Progenitor cell of endocrine pancreas (in vitro differentiated cells): ENCODE data around the gene PSMC3IP. TPM values are rescaled to one million over a fixed set of nuclear protein-coding genes. Genes with fewer than 3 reads are reported as not detected.

Experiments used
- DNase-seq: peaks from one replicate; pipeline ENCODE4 v3.0.0; 2021; ENCODE audit warnings: low spot score; ENCODE audit not compliant: unreplicated experiment
- H3K27ac Mint-ChIP-seq: 2 replicates; pipeline ENCODE4 v1.8.0; 2021; ENCODE audit warnings: mild to moderate bottlenecking, moderate library complexity, mixed read lengths
- H3K27me3 Mint-ChIP-seq: 2 replicates; pipeline ENCODE4 v1.8.0; 2021; ENCODE audit warnings: mixed read lengths
- H3K36me3 Mint-ChIP-seq: 2 replicates; pipeline ENCODE4 v1.8.0; 2022; ENCODE audit warnings: mixed read lengths; ENCODE audit not compliant: insufficient read depth
- H3K4me1 Mint-ChIP-seq: 2 replicates; pipeline ENCODE4 v1.8.0; 2021; ENCODE audit warnings: low read depth, mixed read lengths
- H3K4me3 Mint-ChIP-seq: 2 replicates; pipeline ENCODE4 v1.8.0; 2021; ENCODE audit warnings: low read depth, mild to moderate bottlenecking, moderate library complexity, mixed read lengths
- H3K9me3 Mint-ChIP-seq: 2 replicates; pipeline ENCODE4 v1.8.0; 2021; ENCODE audit warnings: low read depth, mixed read lengths
- CTCF ChIP-seq: fragments of 200-600 bp; sonication (generic); IDR thresholded peaks from one replicate; pipeline ENCODE4 v1.5.0; 2021; ENCODE audit warnings: antibody characterized with exemption, mild to moderate bottlenecking; ENCODE audit not compliant: unreplicated experiment
- total RNA-seq: library from RNA; stranded (reverse); gene quantifications from 2 replicates; pipeline ENCODE4 v1.2.1, GENCODE V29; 2021

The PSMC3IP gene
- total RNA-seq, 1 donor from 2014 or later = 19.6 TPM

GRCh38 chr17:42608305-42609181, 31.0 kb upstream of the PSMC3IP start:
- TF ChIP-seq CTCF = no peak
- peaks cover 22% of the 10 kb centered on the region for H3K4me1 Mint-ChIP-seq
- no peaks in the 10 kb centered on the region for H3K9me3 Mint-ChIP-seq
- H3K4me3 Mint-ChIP-seq = peak overlapping the region; percentile 97
- DNase-seq = no peak
- H3K27ac Mint-ChIP-seq = peak overlapping the region; percentile 97
- H3K36me3 Mint-ChIP-seq = peaks cover 5% of the 10 kb centered on the region
- no peaks in the 10 kb centered on the region for H3K27me3 Mint-ChIP-seq

- no peak for TF ChIP-seq CTCF
- H3K4me3 Mint-ChIP-seq = peak overlapping the region; percentile 97
These were observed 30.2 kb upstream of the PSMC3IP start for GRCh38 chr17:42607769-42608168.

GRCh38 chr17:42603318-42603717, 25.8 kb upstream of the PSMC3IP start:
- Mint-ChIP-seq H3K4me1 (peaks cover 15% of the 10 kb centered on the region), H3K9me3 (no peaks in the 10 kb centered on the region), H3K27me3 (no peaks in the 10 kb centered on the region), H3K4me3 (no peak overlapping the region), H3K36me3 (peaks cover 3% of the 10 kb centered on the region), H3K27ac (no peak overlapping the region)
- no peak for TF ChIP-seq CTCF
- DNase-seq = no peak

More at GRCh38 chr17:42607769-42608168, 30.2 kb upstream of the PSMC3IP start:
- Mint-ChIP-seq H3K4me1 (peaks cover 22% of the 10 kb centered on the region), H3K36me3 (peaks cover 4% of the 10 kb centered on the region), H3K9me3 (no peaks in the 10 kb centered on the region), H3K27ac (no peak overlapping the region), H3K27me3 (no peaks in the 10 kb centered on the region)
- no peak for DNase-seq

GRCh38 chr17:42598905-42599304, 21.4 kb upstream of the PSMC3IP start:
- H3K36me3 Mint-ChIP-seq = peaks cover 5% of the 10 kb centered on the region
- no peak for TF ChIP-seq CTCF
- H3K9me3 Mint-ChIP-seq = no peaks in the 10 kb centered on the region
- no peaks in the 10 kb centered on the region for H3K4me1 Mint-ChIP-seq
- no peaks in the 10 kb centered on the region for H3K27me3 Mint-ChIP-seq
- no peak for DNase-seq
- no peak overlapping the region for H3K27ac Mint-ChIP-seq
- H3K4me3 Mint-ChIP-seq = no peak overlapping the region

- Mint-ChIP-seq H3K36me3 (peaks cover 4% of the 10 kb centered on the region), H3K27me3 (no peaks in the 10 kb centered on the region), H3K9me3 (no peaks in the 10 kb centered on the region), H3K4me3 (no peak overlapping the region), H3K27ac (no peak overlapping the region), H3K4me1 (no peaks in the 10 kb centered on the region)
- no peak for TF ChIP-seq CTCF
- no peak for DNase-seq
These were observed 18.9 kb upstream of the PSMC3IP start for GRCh38 chr17:42596386-42596785.
